Neural cell (in vitro differentiated cells): ENCODE data around the gene MUCL1. TPM values are rescaled to one million over a fixed set of nuclear protein-coding genes. Genes with fewer than 3 reads are reported as not detected.

Experiments
- H2AFZ ChIP-seq: fragments of 200-600, 300-800 bp; sonication (generic), shearing (Covaris generic); 2 replicates; pipeline ENCODE4 v1.6.0; 2014; ENCODE audit warnings: low read depth, mild to moderate bottlenecking, antibody characterized with exemption, low read length, moderate library complexity
- H3F3A ChIP-seq: fragments of 200-600 bp; shearing (Covaris generic); 2 replicates; pipeline ENCODE4 v1.6.1; 2016; ENCODE audit warnings: mild to moderate bottlenecking, moderate library complexity, mixed read lengths, antibody characterized with exemption, low read length; ENCODE audit not compliant: insufficient read depth, poor library complexity, severe bottlenecking
- H3K27ac ChIP-seq: fragments of 200-600, 300-800 bp; sonication (generic), shearing (Covaris generic); 2 replicates; pipeline ENCODE4 v1.5.1; 2014; ENCODE audit warnings: mild to moderate bottlenecking, low read length, moderate library complexity
- H3K27me3 ChIP-seq: fragments of 300-800, 200-600 bp; sonication (generic), shearing (Covaris generic); 2 replicates; pipeline ENCODE4 v1.6.0; 2014; ENCODE audit warnings: mild to moderate bottlenecking, low read depth, low read length, moderate library complexity; ENCODE audit not compliant: insufficient read depth
- H3K36me3 ChIP-seq: fragments of 300-800, 200-600 bp; sonication (generic), shearing (Covaris generic); 2 replicates; pipeline ENCODE4 v1.5.1; 2014; ENCODE audit warnings: mild to moderate bottlenecking, antibody characterized with exemption, low read length, moderate library complexity; ENCODE audit not compliant: insufficient read depth
- H3K4me2 ChIP-seq: fragments of 300-800, 200-600 bp; sonication (generic), shearing (Covaris generic); 2 replicates; pipeline ENCODE4 v1.6.0; 2014; ENCODE audit warnings: mild to moderate bottlenecking, low read length
- H3K4me3 ChIP-seq: fragments of 300-800, 200-600 bp; sonication (generic), shearing (Covaris generic); 2 replicates; pipeline ENCODE4 v1.5.1; 2014; ENCODE audit warnings: mild to moderate bottlenecking, low read length, moderate library complexity
- H3K79me2 ChIP-seq: fragments of 200-600 bp; shearing (Covaris generic); replicated peaks from 2 replicates; pipeline ENCODE4 v1.6.0; 2014; ENCODE audit warnings: mild to moderate bottlenecking, low read length, moderate library complexity; ENCODE audit not compliant: insufficient read depth
- H3K9ac ChIP-seq: fragments of 300-800, 200-600 bp; sonication (generic), shearing (Covaris generic); 2 replicates; pipeline ENCODE4 v1.6.1; 2016; ENCODE audit warnings: mild to moderate bottlenecking, low read length, mixed read lengths
- H3K9me2 ChIP-seq: fragments of 200-600 bp; shearing (Covaris generic); 2 replicates; pipeline ENCODE4 v1.6.1; 2016; ENCODE audit warnings: mild to moderate bottlenecking, low read length, mixed read lengths; ENCODE audit not compliant: insufficient read depth
- H3K9me3 ChIP-seq: fragments of 200-600, 300-800 bp; sonication (generic), shearing (Covaris generic); 2 replicates; pipeline ENCODE4 v1.6.1; 2016; ENCODE audit warnings: mild to moderate bottlenecking, mixed run types, low read length, moderate library complexity, mixed read lengths
- H4K20me1 ChIP-seq: fragments of 200-600 bp; shearing (Covaris generic); 2 replicates; pipeline ENCODE4 v1.6.1; 2016; ENCODE audit warnings: mild to moderate bottlenecking, mixed run types; ENCODE audit not compliant: insufficient read depth
- CTCF ChIP-seq: fragments of 450-650 bp; IDR thresholded peaks from 2 replicates; pipeline ENCODE4 v1.5.1; 2014; ENCODE audit warnings: antibody characterized with exemption, mild to moderate bottlenecking, moderate library complexity; ENCODE audit not compliant: poor library complexity, severe bottlenecking
- EP300 ChIP-seq: fragments of 450-650 bp; conservative IDR thresholded peaks from 2 replicates; pipeline ENCODE4 v1.6.1; 2014; ENCODE audit warnings: antibody characterized with exemption, mild to moderate bottlenecking, moderate library complexity; ENCODE audit not compliant: poor library complexity, severe bottlenecking
- EZH2 ChIP-seq: fragments of 200-600, 300-800 bp; shearing (Covaris generic), sonication (generic); IDR thresholded peaks from 2 replicates; pipeline ENCODE4 v1.6.1; 2014; ENCODE audit warnings: antibody characterized with exemption, low read length, borderline replicate concordance, mild to moderate bottlenecking; ENCODE audit not compliant: insufficient read depth, poor library complexity, severe bottlenecking
- MXI1 ChIP-seq: fragments of 450-650 bp; conservative IDR thresholded peaks from 2 replicates; pipeline ENCODE4 v1.6.1; 2014; ENCODE audit warnings: antibody characterized with exemption, mild to moderate bottlenecking; ENCODE audit not compliant: poor library complexity, severe bottlenecking
- POLR2AphosphoS5 ChIP-seq: IDR thresholded peaks from 2 replicates; pipeline ENCODE4 v1.6.1; 2012
- RAD21 ChIP-seq: fragments of 450-650 bp; conservative IDR thresholded peaks from 2 replicates; pipeline ENCODE4 v1.6.1; 2014; ENCODE audit warnings: antibody characterized with exemption, mild to moderate bottlenecking, moderate library complexity
- REST ChIP-seq: IDR thresholded peaks from 2 replicates; pipeline ENCODE4 v1.6.1; 2012; ENCODE audit warnings: borderline replicate concordance
- SMC3 ChIP-seq: fragments of 450-650 bp; conservative IDR thresholded peaks from 2 replicates; pipeline ENCODE4 v1.6.1; 2014; ENCODE audit warnings: antibody characterized with exemption, mild to moderate bottlenecking, moderate library complexity; ENCODE audit not compliant: poor library complexity
- TAF1 ChIP-seq: IDR thresholded peaks from 2 replicates; pipeline ENCODE4 v1.6.1; 2012; ENCODE audit warnings: low read depth
- polyA plus RNA-seq: library from polyadenylated mRNA; depleted of rRNA; stranded (reverse); fragments of >200 nt; gene quantifications from 2 replicates; pipeline ENCODE4 v1.2.3, GENCODE V29; 2014

The MUCL1 gene
- polyA plus RNA-seq, 1 donor from 2014 or later = not detected

DNA sequence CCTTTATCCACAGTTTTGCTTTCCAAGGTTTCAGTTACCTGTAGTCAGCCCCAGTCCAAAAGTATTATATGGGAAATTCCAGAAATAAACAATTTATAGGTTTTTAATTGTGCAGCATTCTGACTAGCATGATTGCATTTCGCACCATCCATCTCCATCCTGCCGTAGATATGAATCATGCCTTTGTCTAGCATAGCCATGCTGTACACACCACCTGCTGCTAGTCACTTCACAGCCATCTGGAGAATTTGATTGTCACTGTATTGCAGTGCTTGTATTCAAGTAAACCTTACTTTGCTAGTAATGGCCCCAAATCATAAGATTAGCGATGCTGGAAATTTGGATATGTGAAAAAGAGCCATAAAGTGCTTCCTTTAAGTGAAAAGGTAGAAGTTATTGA, 36.0 kb downstream of the MUCL1 start:
- Histone ChIP-seq H2AFZ (no peak overlapping the region), H3K4me3 (no peak overlapping the region), H3K9me2 (no peaks in the 10 kb centered on the region), H3K79me2 (no peaks in the 10 kb centered on the region), H3K27me3 (no peaks in the 10 kb centered on the region), H3K27ac (no peak overlapping the region), H3K4me2 (no peak overlapping the region), H4K20me1 (no peaks in the 10 kb centered on the region), H3K9ac (no peak overlapping the region), H3K9me3 (no peaks in the 10 kb centered on the region), H3F3A (no peaks in the 10 kb centered on the region), H3K36me3 (no peaks in the 10 kb centered on the region)
- TF ChIP-seq EP300 = no peak
- peak; percentile 32 for TF ChIP-seq POLR2AphosphoS5

GRCh38 chr12:54891717-54892478, 37.6 kb downstream of the MUCL1 start:
- H3K79me2 ChIP-seq = no peaks in the 10 kb centered on the region
- no peaks in the 10 kb centered on the region for H3K36me3 ChIP-seq
- H3K9ac ChIP-seq = no peak overlapping the region
- H3K9me2 ChIP-seq = no peaks in the 10 kb centered on the region
- H2AFZ ChIP-seq = no peak overlapping the region
- no peaks in the 10 kb centered on the region for H3K9me3 ChIP-seq
- H3K4me3 ChIP-seq = no peak overlapping the region
- H3K4me2 ChIP-seq = no peak overlapping the region
- no peaks in the 10 kb centered on the region for H3F3A ChIP-seq
- TF ChIP-seq EP300 = no peak
- TF ChIP-seq SMC3 = no peak
- TF ChIP-seq RAD21 = no peak
- no peak for TF ChIP-seq CTCF
- no peak for TF ChIP-seq TAF1
- TF ChIP-seq MXI1 = no peak
- no peak for TF ChIP-seq EZH2
- no peak for TF ChIP-seq POLR2AphosphoS5
- TF ChIP-seq REST = no peak
- no peaks in the 10 kb centered on the region for H4K20me1 ChIP-seq
- H3K27ac ChIP-seq = no peak overlapping the region
- H3K27me3 ChIP-seq = no peaks in the 10 kb centered on the region

Other genes with a start within 250 kb of the MUCL1 start
- not detected in 2 replicates for gene LACRT, start 219.6 kb upstream of the MUCL1 start, polyA plus RNA-seq
- not detected in 2 replicates for gene DCD, start 206.2 kb upstream of the MUCL1 start, polyA plus RNA-seq
- not detected in 2 replicates for gene TESPA1, start 130.2 kb downstream of the MUCL1 start, polyA plus RNA-seq
- not detected in 2 replicates for gene NEUROD4, start 165.5 kb downstream of the MUCL1 start, polyA plus RNA-seq